Fibroblast of skin of back (primary cell): ENCODE results near the gene FGGY.
"Not testable (repeated sequence)": the region's sequence is repeated elsewhere in the genome, so short reads cannot be mapped to it uniquely, and the experiment has no call there.

Experiments
- DNase-seq: peaks from one replicate; pipeline ENCODE4 v3.0.0-alpha.2; 2013

FGGY gene

GRCh38 chr1:59317343-59317742, 20.4 kb downstream of the FGGY start:
- DNase-seq: no peak

- DNase-seq: no peak
These were observed 20.9 kb downstream of the FGGY start for GRCh38 chr1:59317780-59318179.

- no peak for DNase-seq
These were observed 21.5 kb downstream of the FGGY start for GRCh38 chr1:59318271-59318860.

GRCh38 chr1:59322394-59322793, 25.5 kb downstream of the FGGY start:
- no peak for DNase-seq

- no peak for DNase-seq
These were observed 25.9 kb downstream of the FGGY start for GRCh38 chr1:59322814-59323213.

GRCh38 chr1:59323879-59324278, 27.0 kb downstream of the FGGY start:
- peak; percentile 35 for DNase-seq

- DNase-seq: no peak
These were observed 31.5 kb downstream of the FGGY start for GRCh38 chr1:59328353-59328752.

- DNase-seq: no peak
These were observed 32.6 kb downstream of the FGGY start for GRCh38 chr1:59329412-59330053.

- no peak for DNase-seq
These were observed 35.1 kb downstream of the FGGY start for GRCh38 chr1:59331686-59332620.

- peak; percentile 63 for DNase-seq
These were observed 36.1 kb downstream of the FGGY start for GRCh38 chr1:59332983-59333382.

GRCh38 chr1:59333626-59334277, 36.9 kb downstream of the FGGY start:
- no peak for DNase-seq

GRCh38 chr1:59340411-59341307, 43.8 kb downstream of the FGGY start:
- no peak for DNase-seq

- DNase-seq: no peak
These were observed 46.1 kb downstream of the FGGY start for GRCh38 chr1:59342801-59343575.

- DNase-seq: no peak
These were observed 46.6 kb downstream of the FGGY start for GRCh38 chr1:59343576-59343840.

GRCh38 chr1:59345221-59345620, 48.3 kb downstream of the FGGY start:
- no peak for DNase-seq

- DNase-seq: no peak
These were observed 49.5 kb downstream of the FGGY start for GRCh38 chr1:59346429-59346828.

- DNase-seq: no peak
These were observed 52.2 kb downstream of the FGGY start for GRCh38 chr1:59349101-59349500.

- DNase-seq: no peak
These were observed 53.6 kb downstream of the FGGY start for GRCh38 chr1:59350521-59350920.

- no peak for DNase-seq
These were observed 55.2 kb downstream of the FGGY start for GRCh38 chr1:59352065-59352464.

- no peak for DNase-seq
These were observed 56.6 kb downstream of the FGGY start for GRCh38 chr1:59353453-59353852.

- not testable (repeated sequence) for DNase-seq
These were observed 57.3 kb downstream of the FGGY start for GRCh38 chr1:59354239-59354638.
